Smooth muscle cell (in vitro differentiated cells): ENCODE results near the gene DYNLT4. TPM values are rescaled to one million over a fixed set of nuclear protein-coding genes. Genes with fewer than 3 reads are reported as not detected.

Source experiments
- DNase-seq: peaks from one replicate; lab custom pipeline; 2025; ENCODE audit not compliant: unreplicated experiment; lab: John Stamatoyannopoulos, UW
- H2AFZ ChIP-seq: fragments of 200-600 bp; sonication (generic); 2 replicates; pipeline ENCODE4 v1.6.0; 2016; ENCODE audit warnings: antibody characterized with exemption, low read depth, mild to moderate bottlenecking
- H3F3A ChIP-seq: fragments of 200-600 bp; sonication (generic); 2 replicates; pipeline ENCODE4 v1.6.0; 2017; ENCODE audit warnings: antibody characterized with exemption, low read depth
- H3K27ac ChIP-seq: fragments of 200-600 bp; sonication (generic); 2 replicates; pipeline ENCODE4 v1.5.1; 2016; ENCODE audit warnings: low read depth, mild to moderate bottlenecking
- H3K27me3 ChIP-seq: fragments of 200-600 bp; sonication (generic); 2 replicates; pipeline ENCODE4 v1.6.1; 2016; ENCODE audit warnings: low read depth, mild to moderate bottlenecking
- H3K36me3 ChIP-seq: fragments of 200-600 bp; sonication (generic); 2 replicates; pipeline ENCODE4 v1.5.1; 2016; ENCODE audit warnings: low read depth
- H3K4me1 ChIP-seq: fragments of 200-600 bp; sonication (generic); 2 replicates; pipeline ENCODE4 v1.5.1; 2016; ENCODE audit warnings: low read depth
- H3K4me2 ChIP-seq: fragments of 200-600 bp; sonication (generic); 2 replicates; pipeline ENCODE4 v1.6.0; 2016; ENCODE audit warnings: mild to moderate bottlenecking
- H3K4me3 ChIP-seq: fragments of 200-600 bp; sonication (generic); 2 replicates; pipeline ENCODE4 v1.5.1; 2016; ENCODE audit warnings: mild to moderate bottlenecking
- H3K79me2 ChIP-seq: fragments of 200-600 bp; sonication (generic); 2 replicates; pipeline ENCODE4 v1.6.0; 2016; ENCODE audit warnings: low read depth, mild to moderate bottlenecking
- H3K9ac ChIP-seq: fragments of 200-600 bp; sonication (generic); 2 replicates; pipeline ENCODE4 v1.6.0; 2016; ENCODE audit warnings: low read depth
- H3K9me3 ChIP-seq: fragments of 200-600 bp; sonication (generic); replicated peaks from 2 replicates; pipeline ENCODE4 v1.5.1; 2016; ENCODE audit warnings: low read depth
- H4K20me1 ChIP-seq: fragments of 200-600 bp; sonication (generic); 2 replicates; pipeline ENCODE4 v1.6.0; 2016; ENCODE audit warnings: low read depth
- WGBS: methylation state at CpG from one replicate; pipeline ENCODE4 v1.1.7; 2016; ENCODE audit warnings: low lambda C conversion rate; 5-methylcytosine and 5-hydroxymethylcytosine counted together
- polyA plus RNA-seq: library from polyadenylated mRNA; unstranded; fragments of >200 nt; fragmentation: Nextera tagmentation; extraction: Ambion mirVana; gene quantifications from 2 replicates; pipeline ENCODE4 v1.2.1, GENCODE V29; 2016
- total RNA-seq: library from RNA; depleted of rRNA; stranded (reverse); fragments of >200 nt; gene quantifications from 2 replicates; pipeline ENCODE4 v1.2.3, GENCODE V29; 2014
- TF ChIP-seq, protein P1 (sequence below): fragments of 200-600 bp; sonication (generic); IDR thresholded peaks from 2 replicates; pipeline ENCODE4 v1.5.1; 2017; ENCODE audit warnings: borderline replicate concordance, mild to moderate bottlenecking, antibody characterized with exemption; ENCODE audit not compliant: insufficient read depth, poor library complexity, severe bottlenecking

The DYNLT4 gene
- total and polyA plus RNA-seq, 2 experiments from 2014 or later = 1.6 to 2.0 TPM

DNA sequence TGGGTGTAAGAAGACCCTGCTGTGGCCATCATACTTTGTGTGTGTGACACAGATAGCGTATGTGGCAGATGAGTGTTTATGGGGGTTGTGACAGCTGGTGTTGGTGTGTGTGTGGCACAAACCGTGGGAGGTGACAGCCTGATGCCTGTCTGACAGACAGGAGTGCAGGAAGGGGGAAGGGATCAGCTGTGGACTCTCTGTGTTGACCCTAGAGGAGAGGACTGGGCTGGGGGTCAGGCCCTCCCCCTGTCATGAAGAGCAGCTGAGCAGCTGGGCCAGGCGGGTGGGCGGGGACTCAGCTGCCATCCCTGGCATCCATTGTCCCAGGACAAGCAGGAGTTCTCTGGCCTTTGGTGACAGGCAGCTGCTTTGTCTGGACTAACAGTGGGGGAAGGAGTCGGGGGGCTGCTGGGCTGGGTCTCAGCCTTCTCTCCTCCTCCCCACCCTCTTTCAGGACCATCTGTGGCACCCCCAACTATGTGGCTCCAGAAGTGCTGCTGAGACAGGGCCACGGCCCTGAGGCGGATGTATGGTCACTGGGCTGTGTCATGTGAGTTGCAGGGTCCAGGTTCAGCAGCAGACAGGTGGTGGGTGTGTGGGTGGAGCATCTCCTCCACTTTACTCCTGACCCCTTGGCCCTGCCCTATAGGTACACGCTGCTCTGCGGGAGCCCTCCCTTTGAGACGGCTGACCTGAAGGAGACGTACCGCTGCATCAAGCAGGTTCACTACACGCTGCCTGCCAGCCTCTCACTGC lies 4.7 kb downstream of the DYNLT4 start:
- 86% methylated on average over 13 of the region's 13 CpGs for WGBS
- peak overlapping the region; percentile 56 for H3K27ac ChIP-seq

DNA sequence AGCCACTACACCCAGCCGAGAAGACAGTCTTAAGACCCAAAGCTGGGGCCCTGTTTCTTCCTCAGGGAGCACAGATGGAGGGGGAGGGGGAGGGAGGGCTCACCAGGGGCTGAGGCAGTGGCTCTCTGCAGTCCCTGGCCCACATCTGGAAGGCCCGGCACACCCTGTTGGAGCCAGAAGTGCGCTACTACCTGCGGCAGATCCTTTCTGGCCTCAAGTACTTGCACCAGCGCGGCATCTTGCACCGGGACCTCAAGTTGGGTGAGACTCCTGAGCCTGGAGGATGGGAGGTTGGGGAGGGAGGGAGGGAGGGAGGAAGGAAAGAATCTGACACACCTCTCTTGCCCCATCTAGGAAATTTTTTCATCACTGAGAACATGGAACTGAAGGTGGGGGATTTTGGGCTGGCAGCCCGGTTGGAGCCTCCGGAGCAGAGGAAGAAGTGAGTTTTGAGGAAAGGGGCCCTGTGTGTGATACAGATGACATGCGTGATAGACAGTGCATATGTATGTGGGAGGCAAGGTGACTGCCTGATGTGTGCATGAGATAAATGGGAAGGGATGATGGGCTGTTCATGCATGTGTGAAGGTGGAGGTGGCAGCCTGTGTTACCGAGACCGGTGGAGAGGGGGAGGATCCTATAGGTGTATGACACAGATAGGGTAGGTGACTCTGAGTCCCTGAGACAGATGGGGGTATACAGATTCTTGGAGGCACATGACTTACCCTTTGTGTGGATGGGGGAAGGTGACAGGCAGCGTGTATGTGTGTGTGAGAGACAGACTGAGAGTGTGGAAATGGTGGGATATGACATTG lies 5.5 kb downstream of the DYNLT4 start:
- Histone ChIP-seq H3K9ac (peak overlapping the region; percentile 97), H3F3A (peaks cover 15% of the 10 kb centered on the region), H3K79me2 (peaks cover 41% of the 10 kb centered on the region), H3K4me3 (peak overlapping the region; percentile 96), H3K36me3 (no peaks in the 10 kb centered on the region), H3K4me2 (peak overlapping the region; percentile 91), H3K4me1 (peaks cover 20% of the 10 kb centered on the region), H3K27ac (peak overlapping the region; percentile 46), H2AFZ (no peak overlapping the region), H3K27me3 (no peaks in the 10 kb centered on the region), H4K20me1 (peaks cover 36% of the 10 kb centered on the region), H3K9me3 (no peaks in the 10 kb centered on the region)
- TF ChIP-seq, protein P1, sequence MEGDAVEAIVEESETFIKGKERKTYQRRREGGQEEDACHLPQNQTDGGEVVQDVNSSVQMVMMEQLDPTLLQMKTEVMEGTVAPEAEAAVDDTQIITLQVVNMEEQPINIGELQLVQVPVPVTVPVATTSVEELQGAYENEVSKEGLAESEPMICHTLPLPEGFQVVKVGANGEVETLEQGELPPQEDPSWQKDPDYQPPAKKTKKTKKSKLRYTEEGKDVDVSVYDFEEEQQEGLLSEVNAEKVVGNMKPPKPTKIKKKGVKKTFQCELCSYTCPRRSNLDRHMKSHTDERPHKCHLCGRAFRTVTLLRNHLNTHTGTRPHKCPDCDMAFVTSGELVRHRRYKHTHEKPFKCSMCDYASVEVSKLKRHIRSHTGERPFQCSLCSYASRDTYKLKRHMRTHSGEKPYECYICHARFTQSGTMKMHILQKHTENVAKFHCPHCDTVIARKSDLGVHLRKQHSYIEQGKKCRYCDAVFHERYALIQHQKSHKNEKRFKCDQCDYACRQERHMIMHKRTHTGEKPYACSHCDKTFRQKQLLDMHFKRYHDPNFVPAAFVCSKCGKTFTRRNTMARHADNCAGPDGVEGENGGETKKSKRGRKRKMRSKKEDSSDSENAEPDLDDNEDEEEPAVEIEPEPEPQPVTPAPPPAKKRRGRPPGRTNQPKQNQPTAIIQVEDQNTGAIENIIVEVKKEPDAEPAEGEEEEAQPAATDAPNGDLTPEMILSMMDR = no peak
- WGBS = 66% methylated on average over 10 of the region's 13 CpGs
- no peak for DNase-seq

More for the DNA sequence above, 4.7 kb downstream of the DYNLT4 start:
- Histone ChIP-seq H3K27me3 (no peaks in the 10 kb centered on the region), H3K36me3 (no peaks in the 10 kb centered on the region), H3K9me3 (no peaks in the 10 kb centered on the region), H3K4me3 (peak overlapping the region; percentile 96), H3F3A (peaks cover 18% of the 10 kb centered on the region), H3K9ac (peak overlapping the region; percentile 97), H3K4me2 (peak overlapping the region; percentile 91), H4K20me1 (peaks cover 36% of the 10 kb centered on the region), H2AFZ (no peak overlapping the region), H3K79me2 (peaks cover 41% of the 10 kb centered on the region), H3K4me1 (peaks cover 24% of the 10 kb centered on the region)
- no peak for DNase-seq
- TF ChIP-seq, protein P1 = no peak

DNA sequence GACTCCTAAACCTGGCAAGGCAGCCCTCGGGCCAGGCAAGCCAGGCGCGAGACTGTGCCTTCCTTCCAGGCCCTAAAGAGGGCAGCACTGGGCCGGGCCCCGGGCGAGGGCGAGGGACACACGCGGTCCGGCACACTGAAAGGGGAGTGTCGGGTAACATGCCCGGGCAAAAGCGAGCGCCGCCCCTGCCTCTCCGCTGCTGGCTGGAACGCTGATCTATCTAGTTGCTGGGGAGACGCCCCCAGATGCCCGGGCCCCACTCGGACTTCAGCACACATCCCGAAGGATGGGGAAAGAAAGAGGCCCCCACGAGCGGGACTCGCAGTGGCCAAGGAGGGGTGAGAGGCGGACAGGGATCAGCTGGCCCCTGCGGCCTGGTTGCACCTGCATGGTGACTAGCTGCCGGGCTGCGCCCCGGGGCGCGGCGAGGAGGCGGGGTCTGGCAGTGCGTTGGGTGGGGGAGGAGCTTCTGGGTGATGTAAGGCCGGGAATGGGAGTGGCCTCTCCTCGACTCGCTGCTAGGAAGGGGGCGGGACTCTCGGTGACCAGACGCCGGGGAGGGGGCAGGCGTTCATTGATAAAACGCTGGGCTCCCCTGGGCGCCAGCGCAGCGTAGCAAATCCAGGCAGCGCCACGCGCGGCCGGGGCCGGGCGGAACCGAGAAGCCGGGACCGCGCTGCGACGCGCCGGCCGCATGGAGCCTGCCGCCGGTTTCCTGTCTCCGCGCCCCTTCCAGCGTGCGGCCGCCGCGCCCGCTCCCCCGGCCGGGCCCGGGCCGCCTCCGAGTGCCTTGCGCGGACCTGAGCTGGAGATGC lies 7.2 kb downstream of the DYNLT4 start, which contains the start of gene PLK3:
PLK3 (plus strand) TSS at position 608 of the 815 bp plus-strand sequence; CDS start at position 695, 87 bp downstream.
- H3K4me2 ChIP-seq = peak within 1 kb of the TSS; percentile 91
- peaks cover 41% of the 10 kb centered on the region for H3K79me2 ChIP-seq
- H3K27ac ChIP-seq = peak within 1 kb of the TSS; percentile 80
- H4K20me1 ChIP-seq = peaks cover 36% of the 10 kb centered on the region
- peaks cover 7% of the 10 kb centered on the region for H3F3A ChIP-seq
- peaks cover 16% of the 10 kb centered on the region for H3K4me1 ChIP-seq
- WGBS = 1% methylated on average over 43 of the region's 79 CpGs
- peak within 1 kb of the TSS; percentile 96 for H3K4me3 ChIP-seq
- H3K9me3 ChIP-seq = no peaks in the 10 kb centered on the region
- peak; percentile 100 for DNase-seq
- no peaks in the 10 kb centered on the region for H3K27me3 ChIP-seq
- TF ChIP-seq, protein P1 = peak; percentile 84
- H2AFZ ChIP-seq = no peak within 1 kb of the TSS
- H3K36me3 ChIP-seq = no peaks in the 10 kb centered on the region
- H3K9ac ChIP-seq = peak within 1 kb of the TSS; percentile 97
